ENCODE measurements around the gene PLXDC1.

PLXDC1 gene

DNA sequence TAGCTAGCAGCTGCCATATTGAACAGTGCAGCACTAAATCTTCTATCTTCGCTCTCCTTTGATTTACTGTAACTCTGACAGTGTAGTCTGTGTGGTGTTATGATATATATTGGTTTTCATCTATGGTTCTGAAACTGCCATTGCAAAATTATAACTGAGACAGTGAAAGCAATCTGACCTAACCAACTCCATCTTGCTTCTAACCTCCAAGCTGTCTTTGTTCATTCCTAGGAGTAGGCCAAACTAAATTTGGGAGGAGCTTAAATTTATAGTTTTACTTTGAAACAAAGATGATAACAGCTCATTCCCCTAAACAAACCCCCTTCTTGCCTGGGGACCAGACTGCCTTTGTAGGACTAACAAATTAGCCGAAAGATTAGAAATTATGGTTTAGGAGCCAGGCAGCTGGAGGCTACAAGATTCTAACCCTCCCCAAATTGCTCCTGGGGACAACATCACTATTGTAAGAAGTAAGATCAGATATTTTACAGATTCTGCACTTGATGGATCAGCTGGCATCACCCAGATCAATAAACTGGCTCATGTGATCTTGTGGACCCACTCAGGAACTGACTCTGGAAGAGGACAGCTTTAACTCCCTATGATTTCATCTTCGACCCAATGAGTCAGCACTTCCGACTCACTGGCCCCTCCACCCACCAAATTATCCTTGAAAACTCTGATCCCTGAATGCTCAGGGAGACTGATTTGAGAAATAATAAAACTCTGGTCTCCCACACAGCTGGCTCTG, 137.2 kb downstream of the PLXDC1 start:
- no peaks in the 10 kb centered on the region for H3F3A ChIP-seq (ENCODE audit: control insufficient read depth, insufficient read depth)
- no peaks in the 10 kb centered on the region for H3K9me3 ChIP-seq (ENCODE audit: control insufficient read depth, insufficient read depth, low read length)
- H3K4me1 ChIP-seq (ENCODE audit: control insufficient read depth, low read length) = no peaks in the 10 kb centered on the region
- H3K79me2 ChIP-seq (ENCODE audit: control insufficient read depth, low read length) = no peaks in the 10 kb centered on the region
- TF ChIP-seq, protein P1, sequence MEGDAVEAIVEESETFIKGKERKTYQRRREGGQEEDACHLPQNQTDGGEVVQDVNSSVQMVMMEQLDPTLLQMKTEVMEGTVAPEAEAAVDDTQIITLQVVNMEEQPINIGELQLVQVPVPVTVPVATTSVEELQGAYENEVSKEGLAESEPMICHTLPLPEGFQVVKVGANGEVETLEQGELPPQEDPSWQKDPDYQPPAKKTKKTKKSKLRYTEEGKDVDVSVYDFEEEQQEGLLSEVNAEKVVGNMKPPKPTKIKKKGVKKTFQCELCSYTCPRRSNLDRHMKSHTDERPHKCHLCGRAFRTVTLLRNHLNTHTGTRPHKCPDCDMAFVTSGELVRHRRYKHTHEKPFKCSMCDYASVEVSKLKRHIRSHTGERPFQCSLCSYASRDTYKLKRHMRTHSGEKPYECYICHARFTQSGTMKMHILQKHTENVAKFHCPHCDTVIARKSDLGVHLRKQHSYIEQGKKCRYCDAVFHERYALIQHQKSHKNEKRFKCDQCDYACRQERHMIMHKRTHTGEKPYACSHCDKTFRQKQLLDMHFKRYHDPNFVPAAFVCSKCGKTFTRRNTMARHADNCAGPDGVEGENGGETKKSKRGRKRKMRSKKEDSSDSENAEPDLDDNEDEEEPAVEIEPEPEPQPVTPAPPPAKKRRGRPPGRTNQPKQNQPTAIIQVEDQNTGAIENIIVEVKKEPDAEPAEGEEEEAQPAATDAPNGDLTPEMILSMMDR (IDR thresholded peaks at IDR 0.05; ENCODE audit: low read depth, low read length, poor library complexity, severe bottlenecking) = no peak
- TF ChIP-seq EZH2phosphoT487 (IDR thresholded peaks at IDR 0.05; ENCODE audit: borderline replicate concordance, low read length) = no peak
- H3K36me3 ChIP-seq (ENCODE audit: control insufficient read depth, low read length) = no peaks in the 10 kb centered on the region
- H3K27me3 ChIP-seq (ENCODE audit: control insufficient read depth, low read length) = peaks cover 18% of the 10 kb centered on the region
- H3K4me2 ChIP-seq (ENCODE audit: low read length) = no peak overlapping the region
- H3K9me2 ChIP-seq (replicated peaks; ENCODE audit: control insufficient read depth, low read length) = no peaks in the 10 kb centered on the region
- H3K4me3 ChIP-seq (ENCODE audit: low read length) = no peak overlapping the region
- no peak overlapping the region for H3K27ac ChIP-seq (ENCODE audit: low read depth, low read length)
- no peaks in the 10 kb centered on the region for H4K20me1 ChIP-seq (ENCODE audit: control insufficient read depth, insufficient read depth, low read depth, low read length)
